Psoas muscle (tissue), 8 donors: ENCODE results near the gene KCNK16. TPM values are rescaled to one million over a fixed set of nuclear protein-coding genes. Genes with fewer than 3 reads are reported as not detected.

ENCODE experiments used
- ATAC-seq, 4 donors: fragments of 200-7000 bp; cut with Tn5 transposase; one replicate each; pipeline ENCODE4 v1.9.1; 2020; ENCODE audit warnings: moderate library complexity in 3 of 4, mild to moderate bottlenecking in 2 of 4
- DNase-seq, 2 donors: peaks; one replicate each; pipeline ENCODE4 v3.0.0-alpha.2; 2020
- H3K27ac ChIP-seq: fragments of 200-600 bp; one replicate; pipeline ENCODE4 v1.8.0; 2022
- H3K27me3 ChIP-seq, 3 donors: fragments of 200-600 bp in 1 of 3; one replicate each; pipeline versions ENCODE4 v1.6.1 to v1.8.0; 2013 to 2022; ENCODE audit warnings: low read length in 2 of 3, mild to moderate bottlenecking in 2 of 3, moderate library complexity in 1 of 3; ENCODE audit not compliant: insufficient read depth in 3 of 3
- H3K36me3 ChIP-seq, 2 donors: fragments of 200-600 bp in 1 of 2; one replicate each; pipeline versions ENCODE4 v1.6.1 to v1.8.0; 2013 to 2022; ENCODE audit warnings: low read depth in 1 of 2, mild to moderate bottlenecking in 1 of 2, moderate library complexity in 1 of 2; ENCODE audit not compliant: insufficient read depth in 1 of 2
- H3K4me1 ChIP-seq: fragments of 200-600 bp; one replicate; pipeline ENCODE4 v1.8.0; 2022
- H3K4me3 ChIP-seq: fragments of 200-600 bp; one replicate; pipeline ENCODE4 v1.8.0; 2022; ENCODE audit warnings: mild to moderate bottlenecking
- H3K9me3 ChIP-seq: fragments of 200-600 bp; one replicate; pipeline ENCODE4 v1.8.0; 2022
- CTCF ChIP-seq: fragments of 200-600 bp; IDR thresholded peaks from one replicate; pipeline ENCODE4 v1.8.0; 2022; ENCODE audit warnings: antibody characterized with exemption
- WGBS, 3 donors: extraction: QIAGEN DNeasy Blood & Tissue Kit; methylation state at CpG; one replicate each; pipeline versions ENCODE4 v1.1.6 to v1.1.7; 2013; 5-methylcytosine and 5-hydroxymethylcytosine counted together
- intact Hi-C, 2 donors: fragments of 100-400 bp; cut with DNase I; formaldehyde crosslinking; loops; one replicate each; pipeline versions ENCODE4 v1.11.0 to v1.14.2; 2022
- polyA plus RNA-seq, 3 donors: library from polyadenylated mRNA; stranded (reverse); fragments of 200-250 nt; gene quantifications; one replicate each; pipeline ENCODE4 v1.2.3, GENCODE V29; 2013
- total RNA-seq, 4 donors: library from RNA; stranded (reverse); fragmentation: NEBNext Ultra II Directional in 2 of 4; extraction: Animal tissue kit (Norgen Biotek cat#: 25700) in 2 of 4; gene quantifications; one replicate each; pipeline versions ENCODE4 v1.2.1 to v1.2.4, GENCODE V29; 2021 to 2023
- donor health status: healthy with polysubstance abuse.
- donor health status: DM: no; HTN: no; CAD: no; lungs with moderate emphysema.
- donor health status: Bipolar disorder and iron deficiency.
- donor health status: healthy.
- donor health status: DM: yes; HTN: yes; CAD: no.
- donor health status: DM: no; HTN: no; CAD: no.
- donor health status: DM: no; HTN: no; CAD: no.
- donor health status: DM: yes; HTN: yes; CAD: no.

KCNK16 gene
- total and polyA plus RNA-seq, 7 donors, result not detected

- TF ChIP-seq CTCF, result no peak
- ATAC-seq, result no peak
- H3K27me3 ChIP-seq, result no peaks in the 10 kb centered on the region
- no peak overlapping the region for H3K27ac ChIP-seq
- no peaks in the 10 kb centered on the region for H3K4me1 ChIP-seq
- H3K4me3 ChIP-seq, result no peak overlapping the region
- H3K36me3 ChIP-seq, result no peaks in the 10 kb centered on the region
- no peaks in the 10 kb centered on the region for H3K9me3 ChIP-seq
- no peak for DNase-seq
- intact Hi-C loops, result loop anchor here in 1 of 2 donors (5.0 to 10.0 kb wide), 4 partner anchors 138 to 433 kb away; no protein-coding TSS in a partner anchor
Measured at GRCh38 chr6:39304951-39305350, 17.6 kb downstream of the KCNK16 start.

DNA sequence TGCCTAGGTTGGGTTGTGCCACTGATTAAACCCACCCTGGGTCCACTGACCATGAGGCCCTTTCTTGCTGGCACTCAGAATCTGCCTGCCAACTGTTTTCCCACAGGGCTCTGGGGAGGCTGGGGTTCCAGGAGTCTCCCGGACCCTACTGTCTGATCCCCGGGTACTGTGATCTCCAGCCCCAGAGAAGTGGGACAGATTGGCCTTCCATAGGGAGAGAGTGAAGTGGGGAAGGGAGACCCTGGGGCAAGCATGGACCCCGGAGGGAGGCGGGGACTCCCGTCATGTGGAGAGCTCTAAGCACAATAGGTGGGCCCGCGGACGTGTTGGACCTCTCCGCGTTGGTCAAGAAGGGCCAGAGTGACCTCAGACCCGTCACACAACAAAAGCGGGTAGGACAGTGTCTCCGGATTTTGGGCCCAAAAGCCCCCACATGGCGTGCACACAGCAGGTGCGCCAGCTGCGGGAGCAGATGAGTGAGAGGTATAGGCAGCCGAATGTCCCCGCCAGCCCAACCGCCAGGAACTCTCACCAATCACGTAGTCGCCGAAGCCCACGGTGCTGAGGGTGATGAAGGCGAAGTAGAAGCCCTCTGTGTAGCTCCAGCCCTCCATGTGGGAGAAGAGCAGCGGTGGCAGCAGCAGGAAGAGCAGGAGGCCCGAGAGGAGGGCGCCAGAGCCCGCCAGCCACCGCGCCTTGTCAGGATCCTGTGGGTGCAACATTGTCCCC lies 18.9 kb downstream of the KCNK16 start:
- Histone ChIP-seq H3K4me1 (no peaks in the 10 kb centered on the region), H3K27me3 (no peaks in the 10 kb centered on the region), H3K27ac (no peak overlapping the region), H3K36me3 (no peaks in the 10 kb centered on the region), H3K4me3 (no peak overlapping the region), H3K9me3 (no peaks in the 10 kb centered on the region)
- WGBS, 3 donors, result 85 to 89% (median 87%) methylated on average over 28 to 30 of the region's 30 CpGs
- DNase-seq, result no peak
- intact Hi-C loops, result loop anchor here (2.0 to 10.0 kb wide), 4 partner anchors 137 to 333 kb away; no protein-coding TSS in a partner anchor
- no peak for TF ChIP-seq CTCF
- peak in 2 of 4 donors; percentile 20 to 21 for ATAC-seq

GRCh38 chr6:39302669-39303424 lies 19.7 kb downstream of the KCNK16 start:
- Histone ChIP-seq H3K9me3 (no peaks in the 10 kb centered on the region), H3K27me3 (no peaks in the 10 kb centered on the region), H3K4me3 (no peak overlapping the region), H3K36me3 (no peaks in the 10 kb centered on the region), H3K4me1 (no peaks in the 10 kb centered on the region), H3K27ac (no peak overlapping the region)
- intact Hi-C loops, result loop anchor here (2.0 to 10.0 kb wide), 4 partner anchors 136 to 332 kb away; no protein-coding TSS in a partner anchor
- 9 to 13% (median 9%) methylated on average over 10 to 11 of the region's 11 CpGs for WGBS, 3 donors
- TF ChIP-seq CTCF, result peak; percentile 81
- ATAC-seq (peak; percentile 87 to 89 (median 88)), DNase-seq (peak; percentile 81 to 89)

- Histone ChIP-seq H3K27me3 (no peaks in the 10 kb centered on the region), H3K4me1 (no peaks in the 10 kb centered on the region), H3K27ac (no peak overlapping the region), H3K4me3 (no peak overlapping the region), H3K9me3 (no peaks in the 10 kb centered on the region), H3K36me3 (no peaks in the 10 kb centered on the region)
- DNase-seq (no peak), ATAC-seq (no peak)
- intact Hi-C loops, result loop anchor here (2.0 to 10.0 kb wide), 4 partner anchors 135 to 331 kb away; no protein-coding TSS in a partner anchor
- TF ChIP-seq CTCF, result no peak
- 87 to 93% (median 92%) methylated on average over 2 of the region's 2 CpGs for WGBS, 3 donors
Measured at GRCh38 chr6:39302011-39302410, 20.5 kb downstream of the KCNK16 start.
